NCI-H2107 treated with DMSO at 0.1 percent for 48 hours (cell line): ENCODE results near the gene CARNS1.
A peak's percentile ranks its signal among the peaks of the same experiment; 100 is the strongest.

ENCODE experiments used
- DNase-seq: peaks from one replicate; lab custom pipeline; 2025; ENCODE audit not compliant: unreplicated experiment; lab: John Stamatoyannopoulos, UW

Gene CARNS1

DNA sequence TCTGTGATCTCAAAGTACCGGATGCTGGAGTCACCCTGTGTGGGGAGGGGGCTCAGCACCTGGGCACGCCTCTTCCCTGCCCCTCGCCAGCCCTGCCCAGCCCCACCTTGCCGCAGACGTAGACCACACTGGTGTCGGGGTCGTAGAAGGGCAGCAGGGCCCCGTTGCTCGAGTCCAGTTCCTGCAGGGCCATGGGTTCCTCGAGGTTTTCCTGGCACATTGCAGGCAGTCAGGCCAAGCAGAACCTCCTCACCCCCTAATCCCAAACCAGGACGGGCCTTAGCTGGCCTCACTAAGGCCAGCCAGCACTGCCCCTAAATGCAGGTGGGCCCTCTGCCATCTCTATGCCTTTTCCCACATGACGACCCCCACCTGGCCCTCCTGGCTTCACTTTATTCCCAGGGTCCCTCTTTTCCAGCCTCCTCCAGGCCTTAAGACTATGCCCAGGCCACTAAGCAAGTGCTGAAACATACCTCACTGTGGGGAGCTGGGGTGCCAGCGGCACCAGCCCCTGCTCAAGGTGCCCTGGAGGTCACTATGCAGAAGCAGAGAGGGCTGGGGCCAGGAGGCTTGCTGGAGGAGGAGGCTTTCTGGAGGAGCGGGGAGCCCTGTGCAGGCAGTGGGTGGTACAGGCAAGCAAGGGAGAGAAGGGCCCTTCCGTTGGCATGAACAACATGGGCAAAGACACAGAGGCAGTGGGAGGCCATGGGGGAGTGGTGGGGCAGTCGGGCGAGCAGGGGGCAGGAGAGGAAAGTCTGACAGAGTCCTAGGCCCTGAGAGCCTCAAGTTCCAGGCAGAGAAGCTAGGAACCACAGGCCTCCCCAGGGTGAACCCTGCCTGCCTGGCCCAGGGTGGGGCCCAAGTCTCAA, 25.0 kb downstream of the CARNS1 start:
- DNase-seq: no peak

- no peak for DNase-seq
Observed at GRCh38 chr11:67441098-67441563, 25.7 kb downstream of the CARNS1 start.

- no peak for DNase-seq
Observed at GRCh38 chr11:67441731-67442351, 26.4 kb downstream of the CARNS1 start.

DNA sequence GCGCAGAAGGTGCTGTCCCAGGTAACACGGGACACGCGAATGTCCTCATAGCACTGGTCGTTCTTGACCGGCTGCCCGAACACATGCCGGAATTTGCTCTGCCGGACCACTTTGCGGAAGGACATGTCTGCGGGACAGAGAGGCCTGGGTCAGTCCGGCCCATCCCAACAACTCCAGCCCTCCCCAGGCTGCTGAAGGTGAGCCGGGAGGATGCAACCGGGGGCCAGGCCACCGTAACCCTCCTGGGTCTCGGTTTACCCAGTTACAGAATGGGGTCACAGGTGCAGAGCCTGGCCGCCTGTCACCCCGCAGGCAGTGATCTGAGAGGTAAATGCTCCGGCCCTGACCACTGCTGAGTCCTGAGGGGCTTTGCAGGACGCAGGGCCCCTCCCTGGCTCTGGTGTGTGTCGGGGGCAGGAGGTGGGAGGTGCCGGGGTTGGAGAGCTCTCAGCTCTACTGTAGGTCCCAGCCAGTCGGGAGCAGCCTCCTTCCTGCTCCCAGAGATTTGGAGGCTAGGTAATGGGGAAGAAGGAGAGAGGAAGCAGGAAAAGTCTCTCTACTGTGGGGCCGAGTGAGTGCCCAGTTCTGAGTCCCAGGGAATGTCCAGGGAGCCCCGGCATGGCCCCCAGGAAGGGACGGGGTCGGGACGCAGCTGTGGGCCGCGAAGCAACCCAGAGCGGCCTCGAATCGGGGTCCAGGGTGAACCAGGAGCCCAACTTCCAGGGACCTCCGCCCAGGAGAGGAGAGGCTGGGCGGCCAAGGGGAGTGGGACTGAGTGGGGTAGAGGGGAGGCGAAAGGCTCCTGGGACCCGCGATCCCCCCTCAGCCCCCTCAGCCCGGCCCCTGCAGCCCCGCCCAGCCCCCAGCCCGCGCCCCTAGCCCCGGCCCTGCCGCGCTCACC, 27.3 kb downstream of the CARNS1 start:
- DNase-seq: no peak

GRCh38 chr11:67445515-67445914, 30.0 kb downstream of the CARNS1 start:
- no peak for DNase-seq

DNA sequence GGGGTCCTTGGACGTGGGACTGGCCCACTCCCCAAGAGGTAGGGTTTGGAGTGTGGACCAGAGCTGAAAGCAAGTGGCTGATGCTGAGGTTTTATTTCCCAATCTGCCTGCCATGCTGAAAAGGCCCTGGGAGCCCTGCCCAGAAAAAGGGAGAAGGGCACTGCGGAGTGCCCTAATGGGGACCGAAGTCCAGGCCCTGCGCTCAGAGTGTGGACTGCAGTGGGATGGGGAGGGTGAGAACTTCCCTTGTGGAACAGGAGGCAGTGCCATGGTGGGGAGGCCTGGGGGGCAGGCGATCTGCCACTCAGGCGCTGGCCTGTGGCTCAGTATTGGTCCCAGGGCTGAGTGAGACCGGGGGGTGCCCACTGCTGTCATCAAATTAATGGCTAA, 32.7 kb downstream of the CARNS1 start:
- DNase-seq: no peak

- peak; percentile 33 for DNase-seq
Observed at GRCh38 chr11:67449116-67449844, 33.8 kb downstream of the CARNS1 start.

- no peak for DNase-seq
Observed at GRCh38 chr11:67450796-67451657, 35.5 kb downstream of the CARNS1 start.

DNA sequence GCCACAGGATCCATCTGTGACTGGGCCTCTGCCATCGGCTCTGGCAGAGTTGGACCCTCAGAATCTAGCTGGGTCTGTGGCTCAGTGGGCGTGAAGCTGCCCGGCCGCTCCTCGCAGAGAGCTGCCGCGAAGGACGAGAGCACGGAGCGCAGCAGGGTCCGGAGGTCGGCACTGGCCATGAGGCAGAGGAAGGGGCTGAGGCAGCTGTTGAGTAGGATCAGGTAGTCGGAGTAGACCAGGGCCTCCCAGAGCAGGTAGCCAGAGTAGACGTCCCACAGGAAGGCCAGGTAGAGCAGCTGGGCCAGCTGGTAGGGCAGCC, 36.1 kb downstream of the CARNS1 start:
- no peak for DNase-seq

DNA sequence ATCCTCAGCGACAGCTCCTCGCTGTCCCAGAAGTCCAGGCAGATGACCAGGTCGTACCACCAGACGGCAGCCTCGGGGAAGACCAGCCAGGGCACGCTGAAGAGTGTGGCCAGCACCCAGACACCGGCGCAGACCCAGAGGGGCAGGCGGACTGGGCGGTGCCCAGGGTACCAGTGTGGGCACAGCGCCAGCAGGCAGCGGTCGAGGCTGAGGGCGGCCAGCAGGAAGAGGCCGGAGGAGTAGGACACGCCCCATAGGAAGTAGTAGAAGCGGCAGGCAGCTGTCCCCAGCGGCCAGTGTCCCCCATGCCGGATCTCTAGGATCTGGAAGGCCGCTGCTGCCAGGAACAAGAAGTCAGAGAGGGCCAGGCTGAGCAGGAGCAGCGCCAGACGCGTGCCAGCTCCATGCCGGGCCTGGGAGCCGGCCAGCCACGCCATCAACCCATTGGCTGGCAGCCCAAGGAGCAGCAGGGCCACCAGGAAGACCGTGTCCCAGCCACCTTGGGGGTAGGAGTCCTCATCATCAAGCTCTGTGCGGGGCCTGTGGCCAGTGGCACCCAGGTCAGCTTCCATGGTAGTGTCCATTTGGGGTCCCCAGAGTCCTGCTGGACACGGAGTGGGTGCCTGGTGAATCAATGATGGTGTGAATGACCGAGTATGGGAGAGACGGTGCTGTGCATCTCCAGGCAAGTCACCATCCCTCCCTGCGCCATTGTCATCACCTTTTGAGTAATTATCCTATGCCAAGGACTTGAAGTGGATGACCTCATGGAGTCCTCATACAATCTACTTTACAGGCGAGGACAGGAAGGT, 36.9 kb downstream of the CARNS1 start, which contains the start of gene GPR152:
Gene GPR152, minus strand, starts transcription at position 589 of the 812 bp plus-strand sequence. Its CDS starts 5 bp downstream, at position 584.
- no peak for DNase-seq

- DNase-seq: no peak
Observed at GRCh38 chr11:67453816-67454732, 38.6 kb downstream of the CARNS1 start.

- no peak for DNase-seq
Observed at GRCh38 chr11:67455054-67455453, 39.6 kb downstream of the CARNS1 start, which contains the start of gene CABP4. CABP4 (plus strand) TSS chr11:67455354; CDS start chr11:67455424, 70 bp downstream.

GRCh38 chr11:67456068-67456705, 40.7 kb downstream of the CARNS1 start:
- DNase-seq: no peak

DNA sequence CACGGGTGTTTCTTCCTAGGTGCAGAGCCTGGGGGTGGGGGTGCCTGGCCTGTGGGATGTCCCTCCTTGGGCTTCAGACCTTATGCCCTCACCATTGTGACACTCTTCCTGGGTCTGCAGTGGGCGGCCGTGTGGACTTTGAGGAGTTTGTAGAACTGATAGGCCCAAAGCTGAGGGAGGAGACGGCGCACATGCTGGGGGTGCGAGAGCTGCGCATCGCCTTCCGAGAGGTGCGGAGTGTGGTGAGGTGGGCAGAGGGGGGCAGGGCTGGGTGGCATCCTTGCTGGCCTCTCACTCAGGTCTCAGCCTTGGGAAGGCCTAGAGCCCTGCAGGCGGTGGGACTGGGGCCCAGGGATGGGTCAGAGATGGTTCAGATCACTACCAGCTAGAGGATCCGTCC, 42.0 kb downstream of the CARNS1 start:
- DNase-seq: no peak

DNA sequence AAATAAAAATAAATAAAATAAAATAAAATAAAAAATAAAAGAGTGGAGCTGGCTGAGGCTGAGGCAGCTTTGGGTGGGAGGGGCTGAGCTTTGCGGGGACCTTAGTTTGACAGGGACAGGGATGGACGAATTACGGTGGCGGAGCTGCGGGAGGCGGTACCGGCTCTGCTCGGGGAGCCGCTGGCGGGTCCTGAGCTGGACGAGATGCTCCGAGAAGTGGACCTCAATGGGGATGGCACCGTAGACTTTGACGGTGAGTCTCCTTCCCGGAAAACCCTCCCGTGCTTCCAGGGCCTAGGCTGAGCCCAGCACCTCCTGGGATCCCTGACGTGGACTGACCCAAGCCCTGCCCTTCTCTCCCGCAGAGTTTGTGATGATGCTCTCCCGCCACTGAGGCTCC, 42.8 kb downstream of the CARNS1 start:
- DNase-seq: no peak

DNA sequence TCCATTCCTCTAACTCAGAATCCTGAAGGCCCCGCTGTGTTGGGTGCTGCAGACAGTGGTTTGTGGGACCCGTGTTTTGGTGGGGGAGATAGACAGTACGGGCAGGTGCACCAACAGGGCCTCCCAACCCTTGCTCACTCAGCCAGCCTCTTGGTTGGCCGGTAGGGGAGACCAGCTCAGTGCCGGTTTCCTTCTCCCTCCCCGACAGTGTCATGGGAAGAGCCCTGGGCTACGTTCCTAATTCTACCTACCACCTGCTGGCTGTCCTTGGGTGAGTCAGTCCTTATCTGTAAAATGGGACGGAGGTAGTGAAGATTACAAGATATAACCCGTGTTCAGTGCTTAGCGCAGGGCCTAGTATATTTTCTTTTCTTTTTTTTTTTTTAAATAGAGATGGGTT, 47.7 kb downstream of the CARNS1 start:
- no peak for DNase-seq

DNA sequence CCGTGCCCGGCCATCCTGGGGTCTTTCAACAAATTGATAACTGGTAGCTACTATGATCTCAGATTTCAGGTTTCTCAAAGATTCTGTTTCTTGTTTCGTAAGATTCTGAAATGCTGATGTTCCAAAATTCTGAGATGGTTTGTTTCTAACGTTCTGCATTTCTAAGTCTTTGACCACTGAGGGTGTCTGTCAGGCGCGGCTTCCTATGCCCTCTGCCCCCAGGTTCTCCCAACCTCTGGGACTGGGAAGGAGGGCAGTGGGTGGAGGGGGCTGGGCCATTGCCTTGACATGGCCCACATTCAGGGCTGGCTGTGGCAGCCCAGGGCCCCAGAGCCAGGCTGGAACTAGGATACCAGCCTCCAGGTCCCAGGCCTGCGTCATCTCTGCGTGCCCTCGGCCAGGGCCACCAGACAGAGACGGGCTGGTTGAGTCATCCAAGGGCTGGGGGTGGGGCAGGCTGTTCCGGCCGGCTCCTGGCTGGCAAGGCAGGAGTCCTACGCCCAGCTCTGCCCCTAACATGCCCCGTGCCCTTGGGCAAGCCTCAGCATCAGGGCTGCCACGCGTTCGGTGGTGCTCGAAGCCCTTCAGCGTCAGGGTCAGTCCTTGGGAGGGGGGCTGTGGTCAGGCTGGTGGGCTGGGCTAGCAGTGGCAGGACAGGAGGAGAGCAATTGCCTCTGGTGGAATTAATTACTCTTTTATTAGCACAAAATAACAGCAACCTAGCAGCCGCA, 48.4 kb downstream of the CARNS1 start:
- no peak for DNase-seq
